Pons (tissue), 1 donor: ENCODE results near the gene CHD1.

Experiments used
- DNase-seq: peaks from one replicate; pipeline ENCODE4 v3.0.0-alpha.2; 2016; ENCODE audit warnings: low spot score

The CHD1 gene

GRCh38 chr5:98899456-98899855 lies 29.4 kb downstream of the CHD1 start:
- no peak for DNase-seq

GRCh38 chr5:98898743-98899142 lies 30.1 kb downstream of the CHD1 start:
- no peak for DNase-seq

- DNase-seq = no peak
Measured at GRCh38 chr5:98891591-98891990, 37.2 kb downstream of the CHD1 start.

GRCh38 chr5:98880598-98880997 lies 48.2 kb downstream of the CHD1 start:
- DNase-seq = no peak

GRCh38 chr5:98880151-98880550 lies 48.7 kb downstream of the CHD1 start:
- no peak for DNase-seq

- no peak for DNase-seq
Measured at GRCh38 chr5:98877600-98877999, 51.2 kb downstream of the CHD1 start.

- DNase-seq = no peak
Measured at GRCh38 chr5:98872674-98873073, 56.1 kb downstream of the CHD1 start.

GRCh38 chr5:98865690-98866089 lies 63.1 kb downstream of the CHD1 start:
- no peak for DNase-seq

GRCh38 chr5:98847054-98847453 lies 81.8 kb downstream of the CHD1 start:
- no peak for DNase-seq

- no peak for DNase-seq
Measured at GRCh38 chr5:98846520-98846919, 82.3 kb downstream of the CHD1 start.

- no peak for DNase-seq
Measured at GRCh38 chr5:98845878-98846277, 82.9 kb downstream of the CHD1 start.

GRCh38 chr5:98844865-98845264 lies 83.9 kb downstream of the CHD1 start:
- no peak for DNase-seq

GRCh38 chr5:98843481-98843880 lies 85.3 kb downstream of the CHD1 start:
- DNase-seq = no peak

GRCh38 chr5:98840946-98841345 lies 87.9 kb downstream of the CHD1 start:
- no peak for DNase-seq

- no peak for DNase-seq
Measured at GRCh38 chr5:98839469-98840383, 89.1 kb downstream of the CHD1 start.

GRCh38 chr5:98836175-98836574 lies 92.6 kb downstream of the CHD1 start:
- DNase-seq = no peak

- DNase-seq = no peak
Measured at GRCh38 chr5:98827588-98828284, 101.1 kb downstream of the CHD1 start.

- peak; percentile 30 for DNase-seq
Measured at GRCh38 chr5:98827161-98827560, 101.6 kb downstream of the CHD1 start.

- no peak for DNase-seq
Measured at GRCh38 chr5:98825582-98826375, 103.0 kb downstream of the CHD1 start.

- DNase-seq = no peak
Measured at GRCh38 chr5:98816582-98817222, 112.1 kb downstream of the CHD1 start.

GRCh38 chr5:98813755-98814154 lies 115.1 kb downstream of the CHD1 start:
- no peak for DNase-seq

GRCh38 chr5:98810206-98810605 lies 118.6 kb downstream of the CHD1 start:
- no peak for DNase-seq
